ENCODE measurements around the gene THBS2.

Gene THBS2

GRCh38 chr6:169177516-169178166 lies 76.0 kb downstream of the THBS2 start:
- no peak for DNase-seq

GRCh38 chr6:169176361-169176991 lies 77.2 kb downstream of the THBS2 start:
- no peak for DNase-seq

- no peak for DNase-seq
These were observed 78.2 kb downstream of the THBS2 start for GRCh38 chr6:169175360-169175887.

GRCh38 chr6:169174516-169175359 lies 78.9 kb downstream of the THBS2 start:
- DNase-seq: no peak

GRCh38 chr6:169173532-169174268 lies 79.9 kb downstream of the THBS2 start:
- no peak for DNase-seq

GRCh38 chr6:169172946-169173345 lies 80.7 kb downstream of the THBS2 start:
- DNase-seq: no peak

- DNase-seq: no peak
These were observed 81.2 kb downstream of the THBS2 start for GRCh38 chr6:169172456-169172855.

GRCh38 chr6:169171951-169172350 lies 81.7 kb downstream of the THBS2 start:
- no peak for DNase-seq

GRCh38 chr6:169171016-169171415 lies 82.6 kb downstream of the THBS2 start:
- no peak for DNase-seq

- no peak for DNase-seq
These were observed 83.1 kb downstream of the THBS2 start for GRCh38 chr6:169170583-169170955.

GRCh38 chr6:169169941-169170582 lies 83.6 kb downstream of the THBS2 start:
- DNase-seq: no peak

GRCh38 chr6:169169375-169169774 lies 84.3 kb downstream of the THBS2 start:
- no peak for DNase-seq

- no peak for DNase-seq
These were observed 84.9 kb downstream of the THBS2 start for GRCh38 chr6:169168706-169169105.

GRCh38 chr6:169168302-169168630 lies 85.4 kb downstream of the THBS2 start:
- DNase-seq: no peak

GRCh38 chr6:169167581-169168301 lies 85.9 kb downstream of the THBS2 start:
- no peak for DNase-seq

- DNase-seq: no peak
These were observed 86.6 kb downstream of the THBS2 start for GRCh38 chr6:169166896-169167580.

Data from NCI-H2171 (cell line).